Measurements from ENCODE around the gene GPHN.
"Not testable (repeated sequence)": the region's sequence is repeated elsewhere in the genome, so short reads cannot be mapped to it uniquely, and the experiment has no call there.

Gene GPHN

GRCh38 chr14:66503532-66503931, 4.4 kb upstream of the GPHN start:
- DNase-seq = no peak

- no peak for DNase-seq
Observed at GRCh38 chr14:66507181-66507721, 696 bp upstream of the GPHN start.

DNA sequence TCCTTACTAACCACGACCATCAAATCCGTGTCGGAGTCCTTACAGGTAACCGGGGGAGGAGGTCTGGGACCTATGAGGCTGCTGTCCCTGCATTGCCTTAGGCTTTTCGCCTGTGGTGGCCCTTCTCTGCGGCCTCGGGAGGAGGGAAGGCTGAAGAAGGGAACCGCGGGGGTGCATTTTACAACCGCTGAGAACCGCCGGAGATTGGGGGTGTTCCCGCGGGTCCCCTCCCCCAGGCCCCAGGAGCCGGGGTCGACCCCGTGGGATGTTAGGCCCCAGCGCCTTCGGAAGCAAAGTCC, 549 bp downstream of the GPHN start:
- DNase-seq = no peak

- peak; percentile 2 for DNase-seq
Observed at GRCh38 chr14:66508846-66509621, 1.1 kb downstream of the GPHN start.

- no peak for DNase-seq
Observed at GRCh38 chr14:66509874-66510273, 1.9 kb downstream of the GPHN start.

- no peak for DNase-seq
Observed at GRCh38 chr14:66511849-66512248, 3.9 kb downstream of the GPHN start.

DNA sequence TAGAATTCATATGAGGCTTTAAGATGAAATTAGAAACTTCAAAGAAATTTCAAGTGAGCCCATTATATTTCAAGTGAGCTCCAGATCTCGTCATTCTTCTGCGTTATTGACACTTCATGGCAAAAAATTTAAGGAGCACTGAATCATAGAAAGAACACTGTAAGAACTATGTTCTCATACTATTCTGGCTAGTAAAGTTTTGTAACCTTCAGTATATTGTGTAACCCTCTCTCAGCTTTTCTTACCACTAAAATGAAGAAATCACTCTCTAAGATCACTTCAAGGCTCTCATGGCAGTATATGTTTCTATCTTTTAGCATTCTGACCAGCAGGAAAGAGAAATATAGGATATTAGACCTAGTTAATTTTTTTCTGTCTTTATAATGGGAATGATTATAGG, 6.3 kb downstream of the GPHN start:
- DNase-seq = no peak

DNA sequence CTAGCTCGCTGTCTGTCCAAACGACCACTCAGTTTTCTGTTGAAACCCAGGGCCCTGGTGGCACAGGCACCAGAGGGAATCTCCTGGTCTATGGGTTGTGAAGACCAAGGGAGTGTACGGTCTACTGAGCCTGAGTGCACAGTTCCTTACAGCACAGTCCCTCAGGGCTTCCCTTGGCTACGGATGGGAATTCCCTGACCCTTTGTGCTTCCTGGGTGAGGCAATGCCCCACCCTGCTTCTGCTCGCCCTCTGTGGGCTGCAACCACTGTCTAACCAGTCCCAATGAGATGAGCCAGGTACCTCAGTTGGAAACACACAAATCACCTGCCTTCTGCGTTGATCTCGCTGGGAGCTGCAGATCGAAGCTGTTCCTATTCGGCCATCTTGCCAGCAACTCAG, 22.6 kb downstream of the GPHN start:
- no peak for DNase-seq

DNA sequence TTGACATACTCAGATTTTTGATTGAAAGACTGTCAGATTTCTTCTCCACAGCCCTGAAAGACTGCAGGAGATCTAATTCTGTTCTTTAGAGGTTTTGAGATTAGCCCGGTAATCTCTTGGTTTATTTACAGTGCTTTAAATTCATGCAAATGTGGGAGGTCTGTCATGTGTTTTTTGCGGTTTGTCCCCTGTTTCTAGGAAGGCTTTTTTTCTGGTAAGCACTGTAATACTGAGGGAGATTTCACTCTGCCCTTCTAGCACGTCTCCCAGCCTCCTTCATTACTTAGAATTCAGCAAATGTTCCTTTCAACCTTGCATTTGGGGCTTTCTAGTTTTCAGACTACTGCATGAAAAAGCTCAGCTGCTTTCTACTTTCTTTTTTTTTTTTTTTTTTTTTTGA, 31.1 kb downstream of the GPHN start:
- DNase-seq = no peak

DNA sequence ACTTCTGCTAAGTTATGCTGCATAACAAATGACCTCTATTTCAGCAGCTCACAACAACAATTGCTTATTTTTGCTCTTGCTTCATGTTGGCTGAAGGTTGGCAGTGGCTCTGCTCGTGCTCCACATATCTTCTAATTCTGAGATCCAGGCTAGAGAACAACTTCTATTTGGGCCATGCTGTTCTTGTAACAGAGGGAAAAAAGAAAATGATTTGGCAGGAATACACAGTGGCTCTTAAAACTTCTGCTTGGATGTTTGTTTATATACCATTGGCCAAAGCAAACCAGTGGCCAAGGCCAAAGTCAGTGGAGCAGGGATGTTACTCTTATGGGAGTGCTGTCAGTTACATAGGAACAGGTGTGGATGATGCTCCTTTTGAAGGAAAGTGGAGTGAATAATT, 32.1 kb downstream of the GPHN start:
- no peak for DNase-seq

DNA sequence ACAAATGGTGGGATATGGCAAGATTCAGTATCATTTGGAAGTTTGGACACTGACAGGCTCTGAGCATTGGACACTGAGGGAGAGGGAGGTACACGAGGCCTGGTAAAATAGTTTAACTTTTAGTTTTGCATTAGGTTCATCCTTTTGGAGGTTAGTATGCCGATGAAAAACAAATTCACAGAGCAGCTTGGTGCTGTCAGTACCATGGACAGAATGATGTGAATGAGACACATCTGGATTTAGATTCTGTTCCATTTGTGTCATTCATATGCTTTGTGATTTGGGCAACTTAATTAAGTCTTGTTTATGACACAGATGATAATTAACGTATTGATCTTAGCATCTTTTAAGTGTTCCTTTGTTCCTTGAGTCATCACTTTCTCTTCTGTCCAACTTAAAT, 33.7 kb downstream of the GPHN start:
- no peak for DNase-seq

DNA sequence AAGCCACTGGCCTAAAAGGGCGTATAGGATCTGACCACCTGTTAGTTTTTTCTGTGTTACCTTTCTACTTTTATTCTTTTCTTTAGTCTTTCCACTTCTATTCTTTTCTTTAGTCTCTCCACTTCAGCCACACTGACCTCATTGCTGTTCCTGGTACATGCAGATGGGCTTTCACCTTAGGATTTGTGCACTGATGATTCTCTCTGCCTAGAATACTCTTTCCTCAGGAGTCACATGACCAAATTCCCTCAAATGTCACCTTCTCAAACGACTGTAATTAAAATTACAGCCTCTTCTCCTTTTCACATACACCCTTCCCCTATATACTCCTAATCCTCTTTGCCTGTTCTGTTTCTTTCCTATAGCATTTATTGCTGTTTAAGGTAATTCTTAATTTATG, 36.0 kb downstream of the GPHN start:
- DNase-seq = no peak

- DNase-seq = not testable (repeated sequence)
Observed at GRCh38 chr14:66545191-66545590, 37.2 kb downstream of the GPHN start.

- not testable (repeated sequence) for DNase-seq
Observed at GRCh38 chr14:66545751-66546150, 37.8 kb downstream of the GPHN start.

DNA sequence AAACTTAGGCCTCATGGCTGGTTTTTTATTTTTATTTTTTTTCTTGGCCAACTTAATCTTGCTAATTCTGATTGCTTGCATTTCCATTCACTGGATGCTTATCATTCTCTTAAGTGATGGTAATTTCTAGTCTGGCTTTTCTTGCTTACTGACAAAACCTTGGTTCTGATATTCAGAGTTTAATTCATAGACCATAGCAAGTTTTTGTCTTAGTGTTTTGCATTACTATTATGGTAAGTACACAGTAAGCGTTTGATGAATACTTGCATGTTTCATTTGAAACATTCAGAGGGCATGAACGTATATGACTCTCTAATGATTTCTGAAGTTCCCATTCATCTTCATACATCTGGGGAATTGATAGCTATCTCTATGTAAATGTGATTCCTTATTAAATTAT, 55.8 kb downstream of the GPHN start:
- DNase-seq = no peak

DNA sequence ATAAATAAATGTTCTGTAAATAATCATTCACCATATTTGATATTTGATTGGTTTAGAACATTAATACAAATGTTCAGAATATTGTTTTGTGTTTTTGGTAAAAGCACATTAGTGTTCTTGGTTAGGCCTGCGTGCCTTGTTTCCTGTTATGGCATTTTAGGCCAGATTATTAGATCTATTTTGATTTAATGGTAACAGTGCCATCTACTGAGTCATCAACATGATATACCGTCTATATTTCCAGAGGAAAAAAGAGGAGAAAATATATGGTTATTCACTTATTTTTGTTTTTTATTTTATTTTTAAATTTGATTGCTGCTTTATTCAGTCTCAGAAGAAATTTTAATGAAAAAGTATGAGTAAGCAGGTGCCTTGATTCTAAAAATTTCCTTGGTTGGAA, 60.3 kb downstream of the GPHN start:
- no peak for DNase-seq

- DNase-seq = no peak
Observed at GRCh38 chr14:66572826-66573225, 64.9 kb downstream of the GPHN start.

GRCh38 chr14:66575014-66575413, 67.1 kb downstream of the GPHN start:
- no peak for DNase-seq

GRCh38 chr14:66575939-66576338, 68.0 kb downstream of the GPHN start:
- no peak for DNase-seq

- DNase-seq = not testable (repeated sequence)
Observed at GRCh38 chr14:66587753-66588152, 79.8 kb downstream of the GPHN start.

GRCh38 chr14:66595394-66595793, 87.4 kb downstream of the GPHN start:
- DNase-seq = no peak

DNA sequence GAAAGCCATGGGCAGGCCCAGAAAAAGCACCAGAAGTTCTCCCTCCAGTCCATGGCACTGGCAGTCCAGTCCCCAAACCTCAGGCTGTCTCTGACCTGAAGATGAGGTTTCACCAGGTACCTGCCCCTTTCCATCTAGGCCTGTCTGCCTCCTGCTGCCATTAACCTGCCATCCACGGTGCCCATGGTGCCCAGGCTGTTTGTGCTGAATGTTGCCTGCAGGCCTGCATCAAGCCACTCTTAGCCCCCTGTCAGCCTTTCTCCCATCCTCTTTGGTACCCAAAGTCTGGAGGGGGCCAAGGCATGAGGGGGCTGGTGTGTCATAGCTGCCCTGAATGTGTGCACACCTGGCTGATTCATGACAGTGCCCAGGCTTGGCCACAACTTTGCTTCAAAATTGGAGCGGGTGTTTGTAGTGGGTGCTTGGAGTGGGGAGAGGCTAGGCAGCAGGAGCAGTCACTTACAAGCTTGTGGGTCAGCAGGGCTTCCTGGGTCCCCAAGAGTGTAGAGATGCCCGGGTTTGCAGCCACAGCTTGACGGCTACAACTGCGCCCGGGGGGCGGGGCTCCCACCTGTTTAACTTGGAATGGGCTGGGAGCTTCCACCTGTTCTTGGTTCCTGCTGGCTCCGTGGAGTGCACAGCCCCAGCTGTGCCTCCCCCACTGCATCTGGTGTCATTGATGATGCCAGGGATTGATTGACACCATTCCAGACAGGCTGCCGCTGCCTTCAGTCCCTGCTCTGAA, 88.5 kb downstream of the GPHN start:
- DNase-seq = no peak

- no peak for DNase-seq
Observed at GRCh38 chr14:66600416-66600815, 92.5 kb downstream of the GPHN start.

- no peak for DNase-seq
Observed at GRCh38 chr14:66601932-66602578, 94.1 kb downstream of the GPHN start.

All from NCI-H748 treated with DMSO at 0.1 percent for 48 hours (cell line).